Hair follicular keratinocyte (primary cell): Measurements from ENCODE around the gene OR51A2. TPM values are rescaled to one million over a fixed set of nuclear protein-coding genes. Genes with fewer than 3 reads are reported as not detected.

Experiments
- total RNA-seq: library from RNA; depleted of rRNA; stranded (reverse); fragments of >200 nt; gene quantifications from 2 replicates; pipeline ENCODE4 v1.2.3, GENCODE V29; 2015

OR51A2 gene
- total RNA-seq: not detected in 2 replicates

DNA sequence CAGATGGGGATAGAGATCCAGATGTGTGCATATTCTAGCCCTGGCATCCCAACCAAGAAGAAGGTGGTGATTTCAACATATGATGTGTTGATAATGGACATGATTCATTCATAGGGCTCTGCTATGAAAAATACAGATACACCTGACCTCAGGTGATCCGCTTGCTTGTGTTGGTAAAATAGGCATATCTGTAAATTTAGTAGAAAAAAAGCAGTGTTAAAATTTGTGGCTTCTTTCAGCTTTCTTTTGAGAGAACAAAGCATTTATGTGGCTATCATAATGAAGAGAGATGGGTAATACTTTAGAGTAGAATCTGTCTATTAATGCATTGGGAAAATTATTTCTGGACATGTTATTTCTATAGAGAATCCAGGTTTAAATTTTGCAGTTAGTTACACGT is at the start of gene OR51A2:
TSS of gene OR51A2 (minus strand) at position 101 of the 400 bp plus-strand sequence. CDS start at position 101, 0 bp downstream.

GRCh38 chr11:4994551-4994950 is 39.0 kb upstream of the OR51A2 start, which contains the start of gene OR51L1:
TSS of gene OR51L1 (plus strand) at chr11:4994851. CDS start at chr11:4998983, 4,132 bp downstream.

DNA sequence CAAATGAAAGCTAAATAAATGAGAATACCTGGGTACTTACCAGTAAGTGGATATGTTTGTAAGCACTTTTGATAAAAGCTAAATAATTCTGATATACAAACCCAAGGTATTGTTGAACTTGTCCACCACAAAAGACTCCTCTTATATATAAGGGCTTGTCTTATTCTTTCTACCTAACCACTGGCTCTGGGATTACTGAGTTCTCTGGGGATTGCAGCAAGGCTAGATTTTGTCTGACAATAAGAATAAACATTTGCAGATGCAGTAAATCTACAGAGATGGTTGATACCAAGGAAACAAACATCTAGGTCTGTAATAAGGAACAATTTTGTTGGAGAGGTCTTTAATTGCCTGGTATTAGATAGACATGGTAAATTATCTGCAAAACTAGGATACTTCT is 8.0 kb downstream of the OR51A2 start, which contains the start of gene OR51A4:
TSS of gene OR51A4 (minus strand) at position 101 of the 400 bp plus-strand sequence. CDS start 505 bp downstream, outside the sequence.

GRCh38 chr11:4924239-4924638 is 31.3 kb downstream of the OR51A2 start, which contains the start of gene OR51G1:
TSS of gene OR51G1 (minus strand) at chr11:4924339. CDS start at chr11:4924339, 0 bp downstream.

DNA sequence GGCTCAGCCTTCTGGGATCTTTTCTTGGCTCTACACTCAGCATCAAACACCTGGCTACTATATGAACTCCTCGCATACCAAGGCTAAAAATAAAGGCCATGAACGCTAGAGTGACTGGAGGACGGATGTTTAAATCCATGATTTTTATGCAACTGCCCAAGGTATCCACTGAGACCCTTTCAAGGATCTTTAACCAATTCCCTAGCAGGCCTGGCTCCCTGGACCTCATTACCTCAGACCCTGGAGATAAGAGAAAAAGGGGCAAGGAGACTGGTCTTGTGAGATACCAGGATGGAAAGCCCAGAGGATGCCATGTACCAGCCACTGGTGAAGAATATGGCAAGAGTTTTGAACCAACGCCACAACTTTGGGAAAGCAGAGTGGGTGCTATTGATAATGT is 36.3 kb downstream of the OR51A2 start, which contains the start of gene OR51G2:
TSS of gene OR51G2 (minus strand) at position 101 of the 400 bp plus-strand sequence. CDS start 3,687 bp downstream, outside the sequence.

Other genes with a start within 250 kb of the OR51A2 start
- gene OR51F1, start 185.8 kb downstream of the OR51A2 start, total RNA-seq: not detected in 2 replicates
- not detected in 2 replicates for gene OR52R1, start 151.3 kb downstream of the OR51A2 start, total RNA-seq
- gene OR51F2, start 134.4 kb downstream of the OR51A2 start, total RNA-seq: not detected in 2 replicates
- not detected in 2 replicates for gene OR51S1, start 106.5 kb downstream of the OR51A2 start, total RNA-seq
- gene OR51T1, start 73.8 kb downstream of the OR51A2 start, total RNA-seq: not detected in 2 replicates
- gene OR51A7, start 51.9 kb downstream of the OR51A2 start, total RNA-seq: not detected in 2 replicates
- not detected in 2 replicates for gene OR51G2, start 36.4 kb downstream of the OR51A2 start, total RNA-seq
- not detected in 2 replicates for gene OR51G1, start 31.4 kb downstream of the OR51A2 start, total RNA-seq
- not detected in 2 replicates for gene OR51A4, start 8.1 kb downstream of the OR51A2 start, total RNA-seq
- not detected in 2 replicates for gene OR51L1, start 39.1 kb upstream of the OR51A2 start, total RNA-seq
- not detected in 2 replicates for gene OR52J3, start 90.8 kb upstream of the OR51A2 start, total RNA-seq
- not detected in 2 replicates for gene OR52E2, start 103.9 kb upstream of the OR51A2 start, total RNA-seq
- gene OR52E1, start 113.9 kb upstream of the OR51A2 start, total RNA-seq: not detected in 2 replicates
- gene OR52A5, start 182.6 kb upstream of the OR51A2 start, total RNA-seq: not detected in 2 replicates
- gene OR52A1, start 199.0 kb upstream of the OR51A2 start, total RNA-seq: not detected in 2 replicates
- gene OR51V1, start 245.0 kb upstream of the OR51A2 start, total RNA-seq: not detected in 2 replicates